HG02870 (cell line): Measurements from ENCODE around the gene ZNF358.

Experiments
- ATAC-seq: cut with Tn5 transposase; IDR thresholded peaks from one replicate; pipeline ENCODE4 v1.9.1; 2021; ENCODE audit warnings: mild to moderate bottlenecking, moderate library complexity; ENCODE audit not compliant: unreplicated experiment

ZNF358 gene

DNA sequence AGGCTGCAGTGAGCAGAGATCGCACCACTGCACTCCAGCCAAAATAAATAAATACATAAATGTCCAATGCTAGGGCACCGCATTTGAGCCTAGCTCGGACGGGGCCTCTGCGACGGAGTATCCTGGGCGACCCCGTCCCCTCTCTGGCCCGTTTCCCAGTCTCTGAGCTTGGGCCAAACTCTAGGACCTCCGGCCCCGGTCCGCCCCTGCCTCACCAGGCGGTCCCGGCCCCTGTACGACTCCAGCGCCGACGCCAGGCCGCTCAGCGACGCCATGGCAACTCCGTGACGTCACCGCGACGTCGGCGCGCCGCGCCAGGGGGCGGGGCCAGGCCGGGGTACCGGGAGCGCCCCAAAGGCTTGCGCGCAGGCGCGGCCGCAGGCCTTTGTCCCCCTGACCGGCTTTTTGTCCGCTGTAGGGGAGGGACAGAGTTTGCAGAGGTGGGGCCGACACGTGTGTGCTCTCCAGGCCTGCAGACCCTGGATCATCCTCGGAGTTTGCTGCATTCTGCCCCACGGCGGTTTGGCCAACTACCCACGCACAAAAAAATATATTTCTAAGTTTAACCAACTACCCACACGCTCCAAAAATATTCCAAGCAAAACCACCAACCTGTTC, 27.1 kb upstream of the ZNF358 start, which contains the start of gene PEX11G:
PEX11G (minus strand) TSS at position 300 of the 618 bp plus-strand sequence; CDS start at position 275, 25 bp downstream.
- ATAC-seq = no peak

DNA sequence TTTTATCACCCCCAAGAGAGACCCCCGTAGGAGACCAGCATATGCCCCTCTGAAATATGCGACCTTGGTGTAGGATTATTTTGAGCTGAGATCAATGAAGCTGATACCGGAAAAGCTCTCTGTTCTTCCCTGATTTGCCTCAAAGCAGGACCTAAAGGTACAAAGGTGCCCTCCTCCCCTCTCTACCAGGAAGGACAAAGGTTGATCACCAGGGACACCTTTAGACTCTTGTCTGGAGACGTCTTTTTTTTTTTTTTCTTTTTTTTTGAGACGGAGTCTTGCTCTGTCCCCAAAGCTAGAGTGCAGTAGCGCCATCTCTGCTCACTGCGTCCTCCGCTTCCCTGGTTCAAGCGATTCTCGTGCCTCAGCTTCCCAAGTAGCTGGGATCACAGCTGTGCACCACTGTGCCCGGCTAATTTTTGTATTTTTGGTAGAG, 26.3 kb upstream of the ZNF358 start:
- ATAC-seq = no peak

DNA sequence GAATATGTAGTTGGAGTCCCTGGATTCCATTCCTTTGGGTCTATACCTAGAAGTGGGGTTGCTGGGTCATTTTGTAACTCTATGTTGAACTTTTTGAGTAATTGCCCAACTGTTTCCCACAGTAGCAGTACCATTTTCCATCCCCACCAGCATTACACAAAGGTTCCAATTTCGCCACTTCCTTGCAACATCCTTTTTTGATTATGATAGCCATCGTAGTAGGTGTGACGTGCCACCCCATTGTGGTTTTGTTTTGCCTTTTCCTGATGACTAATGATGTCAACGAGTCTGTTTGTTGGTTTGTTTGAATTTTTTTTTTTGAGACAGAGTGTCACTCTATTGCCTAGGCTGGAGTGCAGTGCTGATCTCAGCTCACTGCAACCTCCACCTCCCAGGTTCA, 23.8 kb upstream of the ZNF358 start:
- ATAC-seq = no peak

DNA sequence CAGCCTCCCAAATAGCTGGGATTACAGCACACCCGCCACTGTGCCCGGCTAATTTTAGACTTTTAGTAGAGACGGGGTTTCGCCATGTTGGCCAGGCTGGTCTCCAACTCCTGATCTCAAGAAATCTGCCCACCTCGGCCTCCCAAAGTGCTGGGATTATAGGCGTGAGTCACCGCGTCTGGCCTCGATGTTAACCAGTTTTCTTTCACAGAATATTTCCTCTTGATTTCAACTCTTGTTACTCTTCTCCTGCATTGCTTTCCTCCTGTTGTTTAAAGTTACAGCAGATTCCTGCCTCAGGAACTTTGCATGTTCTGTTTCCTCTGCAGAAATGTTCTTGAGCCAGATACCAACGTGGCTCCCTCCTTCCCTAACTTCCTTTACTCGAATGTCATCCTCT, 23.3 kb upstream of the ZNF358 start:
- ATAC-seq = no peak

DNA sequence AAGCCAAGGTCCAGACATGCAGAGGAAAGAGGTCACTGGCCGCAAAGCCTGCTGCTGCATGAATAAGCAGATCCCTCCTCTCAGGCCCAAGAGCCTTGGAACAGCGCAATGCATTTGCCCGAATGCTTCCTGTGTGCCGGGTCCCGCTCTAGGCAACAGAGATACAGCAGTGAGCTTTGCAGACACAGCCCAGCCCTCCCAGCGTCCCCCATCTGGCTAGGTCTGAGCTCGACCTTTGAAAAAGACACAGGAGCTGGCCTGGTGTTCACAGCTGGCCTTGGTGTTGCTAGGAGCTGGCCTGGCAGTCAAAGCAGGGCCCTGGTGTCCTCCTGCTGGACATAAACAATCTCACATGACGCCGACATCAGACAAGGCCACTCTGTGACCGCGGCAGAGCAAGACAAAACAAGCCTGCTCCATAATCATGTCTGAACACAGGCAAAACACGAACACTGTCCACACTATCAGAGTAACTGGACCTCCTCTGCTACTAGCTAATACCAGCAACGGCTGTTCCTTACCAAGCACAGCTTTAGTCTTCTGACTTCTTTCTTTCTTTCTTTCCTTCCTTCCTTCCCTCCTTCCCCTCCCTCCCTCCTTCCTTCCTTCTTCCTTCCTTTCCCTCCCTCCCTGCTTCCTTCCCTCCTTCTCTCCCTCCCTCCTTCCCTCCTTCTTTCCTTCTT, 21.3 kb upstream of the ZNF358 start:
- no peak for ATAC-seq

DNA sequence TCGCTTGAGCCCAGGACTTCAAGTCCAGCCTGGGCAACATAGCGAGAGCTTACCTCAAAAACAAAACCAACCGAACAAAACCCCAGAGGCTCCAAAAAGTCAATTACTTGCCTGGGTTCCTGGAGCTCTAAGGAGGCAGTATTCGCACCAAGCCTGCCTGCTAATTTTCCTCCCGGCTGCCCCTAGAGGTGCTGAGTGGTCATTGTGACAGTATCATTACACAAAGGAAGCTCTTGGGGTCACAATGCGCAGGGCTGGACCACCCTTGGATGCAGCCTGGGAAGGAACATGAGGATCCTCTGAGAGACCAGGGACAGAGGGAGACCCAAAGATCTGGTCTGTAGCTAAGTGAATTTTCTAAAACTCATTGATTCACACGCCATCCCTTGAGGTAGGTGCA, 18.6 kb upstream of the ZNF358 start:
- ATAC-seq = no peak

DNA sequence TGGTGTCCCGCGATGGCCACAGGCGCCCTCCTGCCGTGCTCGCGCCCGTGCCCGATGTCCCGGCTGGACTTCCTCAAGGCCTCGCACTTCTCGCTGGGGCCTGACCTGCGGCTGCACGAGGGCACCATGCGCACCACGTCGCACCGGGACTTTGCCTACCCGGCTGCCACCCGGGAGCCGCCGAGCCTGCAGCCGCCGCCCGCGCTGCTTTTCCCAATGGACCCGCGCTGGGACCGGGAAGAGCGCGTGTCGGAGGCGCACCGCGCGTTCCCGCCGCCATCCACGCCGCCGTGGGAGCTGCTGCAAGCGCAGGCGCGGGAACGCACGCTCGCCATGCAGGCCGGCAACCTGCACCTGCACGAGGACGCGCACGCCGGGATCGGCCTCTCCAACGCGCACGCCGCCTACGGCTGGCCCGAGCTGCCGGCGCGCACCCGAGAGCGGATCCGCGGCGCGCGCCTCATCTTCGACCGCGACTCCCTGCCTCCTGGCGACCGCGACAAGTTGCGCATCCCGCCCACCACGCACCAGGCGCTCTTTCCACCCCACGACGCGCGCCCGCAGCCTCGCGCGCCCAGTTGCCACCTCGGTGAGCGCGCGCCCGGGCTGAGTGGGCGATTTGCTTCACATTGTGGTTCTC, 15.0 kb upstream of the ZNF358 start:
- no peak for ATAC-seq

DNA sequence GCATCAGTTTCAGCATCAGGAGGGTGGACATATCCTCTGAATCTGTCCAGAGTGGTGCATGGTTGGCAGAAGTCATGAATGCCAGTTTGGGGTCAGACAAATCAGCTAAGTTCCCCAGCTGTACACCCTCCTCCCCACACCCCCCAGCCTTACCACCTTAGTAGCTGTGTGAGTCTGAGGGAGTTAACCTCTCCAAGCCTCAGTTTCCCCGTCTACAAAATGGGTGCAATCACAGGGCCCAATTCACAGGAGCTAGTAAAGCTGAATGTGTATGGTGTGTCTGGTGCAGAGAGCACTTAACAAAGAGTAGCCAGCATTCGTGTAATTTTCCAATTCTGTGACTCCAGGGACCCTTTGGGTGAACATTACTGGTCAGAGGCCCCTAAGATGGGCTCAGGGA, 13.4 kb upstream of the ZNF358 start:
- ATAC-seq = no peak

DNA sequence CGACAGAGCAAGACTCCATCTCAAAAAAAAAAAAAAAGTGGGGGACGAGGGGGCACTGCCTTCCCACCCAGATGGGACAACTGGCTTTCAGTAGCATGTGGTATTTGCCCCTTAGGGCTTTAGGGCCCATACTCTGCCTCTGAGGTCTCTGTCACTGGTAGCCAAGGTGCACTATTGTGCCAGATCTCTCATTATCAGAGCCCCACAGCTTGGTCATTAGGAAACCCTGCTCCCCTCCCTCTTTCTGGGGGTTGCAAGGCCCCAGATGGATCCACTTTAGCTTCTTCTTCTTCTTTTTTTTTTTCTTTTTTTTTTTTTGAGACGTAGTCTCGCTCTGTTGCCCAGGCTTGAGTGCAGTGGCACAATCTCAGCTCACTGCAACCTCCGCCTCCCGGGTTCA, 11.2 kb upstream of the ZNF358 start:
- no peak for ATAC-seq

DNA sequence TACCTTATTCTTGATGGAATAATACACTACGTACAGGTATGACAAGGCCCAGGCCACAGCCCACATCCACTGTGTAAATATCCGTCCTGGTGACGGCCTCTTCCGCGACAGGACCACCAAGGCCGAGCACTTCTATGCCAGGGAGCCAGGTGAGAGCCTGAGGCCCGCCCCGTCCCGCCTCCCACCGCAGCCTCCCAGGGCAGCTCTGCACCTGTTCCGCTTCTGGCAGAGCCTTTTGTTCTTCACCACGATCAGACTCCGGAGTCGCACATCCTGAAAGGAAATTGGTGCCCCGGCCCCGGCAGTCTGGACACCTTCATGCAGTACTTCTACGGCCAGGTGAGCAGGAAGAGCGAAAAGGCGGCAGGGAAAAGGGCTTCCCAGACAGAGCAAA, 10.6 kb upstream of the ZNF358 start:
- ATAC-seq = no peak

DNA sequence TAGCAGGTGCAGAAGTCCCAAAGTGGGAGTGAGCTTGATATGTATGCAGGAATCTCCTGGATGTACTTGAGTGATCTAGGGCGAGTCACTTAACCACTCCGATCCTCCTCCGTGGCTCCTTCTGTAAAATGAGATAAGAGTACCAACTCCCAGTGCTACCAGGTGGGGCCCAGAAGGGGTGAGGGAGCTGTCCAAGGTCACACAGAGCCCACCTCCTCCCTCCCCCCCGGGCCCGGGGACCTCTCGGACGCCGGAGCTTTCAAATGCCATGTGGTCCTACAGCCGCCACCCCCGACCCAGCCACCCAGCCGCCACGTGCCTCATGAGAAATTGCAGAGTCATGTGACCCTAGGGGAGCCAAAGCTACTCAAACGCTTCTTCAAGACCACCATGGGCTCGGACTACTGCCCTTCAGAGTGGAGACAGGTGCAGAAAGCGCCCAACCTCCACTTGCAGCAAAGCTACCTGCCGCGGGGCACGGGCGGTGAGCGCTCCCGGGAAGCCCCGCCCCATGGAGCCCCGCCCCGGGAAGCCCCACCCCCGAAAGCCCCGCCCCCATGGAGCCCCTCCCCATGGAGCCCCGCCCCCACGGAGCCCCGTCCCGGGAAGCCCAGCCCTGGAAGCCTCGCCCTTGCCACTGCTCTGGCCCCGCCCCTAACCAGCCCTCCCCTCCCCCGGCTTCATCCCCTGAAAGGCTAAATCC, 10.1 kb upstream of the ZNF358 start:
- ATAC-seq = no peak

DNA sequence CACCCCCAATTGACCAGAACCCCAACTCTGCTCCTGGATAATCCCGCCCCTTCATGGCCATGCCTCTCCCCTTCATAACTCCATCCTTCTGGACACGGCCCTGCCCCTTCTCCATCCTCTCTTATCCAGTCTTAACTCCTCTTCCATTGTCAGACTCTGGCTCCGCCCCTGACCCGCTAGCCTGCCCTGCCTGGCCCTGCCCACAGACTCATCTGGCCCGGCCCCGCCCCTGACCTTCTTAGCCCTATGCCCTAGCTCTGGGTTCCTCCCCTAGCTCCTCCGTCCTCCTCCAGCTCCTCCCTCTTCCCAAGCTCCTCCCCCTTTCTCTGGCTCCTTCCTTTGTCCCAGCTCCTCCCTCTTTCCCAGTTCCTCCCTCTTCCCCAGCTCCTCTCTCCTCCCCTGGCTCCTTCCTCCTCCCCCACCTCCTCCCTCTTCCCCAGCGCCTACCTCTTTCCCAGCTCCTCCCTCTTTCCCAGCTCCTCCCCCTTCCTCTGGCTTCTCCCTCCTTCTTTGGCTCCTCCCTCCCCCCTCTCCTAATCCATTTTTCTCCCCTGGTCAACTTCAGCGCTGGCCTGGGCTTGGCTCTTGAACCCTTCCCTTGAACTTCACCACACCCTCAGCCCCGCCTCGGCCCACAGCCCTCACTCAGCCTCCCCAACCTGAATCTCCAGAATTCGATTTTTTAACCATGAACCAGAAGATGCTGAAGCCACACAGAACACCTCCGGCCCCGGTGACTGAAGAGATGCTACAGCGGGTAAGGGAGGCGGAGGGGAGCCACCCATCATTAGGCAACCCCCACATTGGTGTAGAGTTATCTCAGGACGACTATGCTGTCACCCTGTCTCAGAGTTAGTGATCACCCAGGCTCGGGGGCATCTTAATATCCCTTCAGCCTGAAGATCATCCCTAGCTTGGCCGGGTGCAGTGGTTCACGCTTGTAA, 9.2 kb upstream of the ZNF358 start:
- no peak for ATAC-seq

DNA sequence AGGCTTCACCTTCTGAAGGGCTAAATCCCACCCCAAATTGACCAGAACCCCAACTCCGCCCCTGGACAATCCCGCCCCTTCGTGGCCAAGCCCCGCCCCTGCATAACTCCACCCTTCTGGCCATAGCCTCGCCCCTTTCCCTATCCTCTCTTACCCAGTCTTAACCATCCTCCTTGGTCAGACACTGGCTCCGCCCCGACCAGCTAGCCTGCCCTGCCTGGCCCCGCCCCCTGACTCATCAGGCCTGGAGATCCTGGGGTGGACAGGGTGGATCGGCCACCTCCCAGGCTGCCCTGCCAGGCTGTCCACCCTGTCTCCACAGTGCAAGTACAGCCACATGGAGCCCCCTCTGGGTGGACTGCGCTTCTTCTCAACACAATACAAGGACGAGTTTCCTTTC, 8.0 kb upstream of the ZNF358 start:
- ATAC-seq = no peak

DNA sequence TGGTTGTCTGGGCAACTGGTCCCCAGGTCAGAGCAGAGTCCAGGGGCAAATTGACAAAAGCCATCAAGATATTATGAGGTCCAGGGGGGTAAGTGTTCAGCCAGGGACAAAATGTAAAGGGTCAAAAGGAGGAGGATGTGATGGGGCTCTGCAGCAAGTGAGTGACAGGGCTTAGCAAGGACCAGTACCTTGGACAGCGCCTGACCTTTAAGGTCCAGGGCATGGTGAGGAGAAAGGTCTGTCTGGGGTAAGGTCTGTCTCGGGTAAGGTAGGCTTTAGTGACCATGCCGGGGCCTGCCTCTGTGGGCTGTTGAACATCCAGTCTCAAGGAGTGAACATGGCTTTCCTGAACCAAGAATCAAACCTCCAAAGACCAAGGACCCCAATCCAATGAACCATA, 6.3 kb upstream of the ZNF358 start:
- no peak for ATAC-seq

DNA sequence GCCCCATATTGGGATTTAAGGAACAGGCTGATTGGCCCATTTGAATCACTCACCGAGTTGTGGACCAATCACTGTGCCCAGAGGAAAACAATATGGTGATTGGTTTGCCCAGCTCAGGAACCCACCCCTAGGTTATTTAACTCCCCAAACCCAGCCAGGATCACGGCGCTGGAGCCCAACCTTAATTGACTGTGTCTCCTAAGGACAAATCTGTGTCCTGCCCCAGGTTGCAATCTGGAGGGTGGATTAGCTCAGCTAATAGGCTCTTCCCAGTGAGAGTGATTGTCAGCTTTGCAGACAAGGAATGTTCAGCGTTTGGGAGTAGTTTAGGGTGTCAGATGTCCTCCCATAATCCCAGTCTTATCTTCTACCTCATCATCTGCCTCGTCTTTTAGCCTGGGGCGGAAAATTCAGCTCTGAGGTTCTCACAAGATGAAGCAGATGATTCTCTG, 3.5 kb upstream of the ZNF358 start:
- no peak for ATAC-seq

DNA sequence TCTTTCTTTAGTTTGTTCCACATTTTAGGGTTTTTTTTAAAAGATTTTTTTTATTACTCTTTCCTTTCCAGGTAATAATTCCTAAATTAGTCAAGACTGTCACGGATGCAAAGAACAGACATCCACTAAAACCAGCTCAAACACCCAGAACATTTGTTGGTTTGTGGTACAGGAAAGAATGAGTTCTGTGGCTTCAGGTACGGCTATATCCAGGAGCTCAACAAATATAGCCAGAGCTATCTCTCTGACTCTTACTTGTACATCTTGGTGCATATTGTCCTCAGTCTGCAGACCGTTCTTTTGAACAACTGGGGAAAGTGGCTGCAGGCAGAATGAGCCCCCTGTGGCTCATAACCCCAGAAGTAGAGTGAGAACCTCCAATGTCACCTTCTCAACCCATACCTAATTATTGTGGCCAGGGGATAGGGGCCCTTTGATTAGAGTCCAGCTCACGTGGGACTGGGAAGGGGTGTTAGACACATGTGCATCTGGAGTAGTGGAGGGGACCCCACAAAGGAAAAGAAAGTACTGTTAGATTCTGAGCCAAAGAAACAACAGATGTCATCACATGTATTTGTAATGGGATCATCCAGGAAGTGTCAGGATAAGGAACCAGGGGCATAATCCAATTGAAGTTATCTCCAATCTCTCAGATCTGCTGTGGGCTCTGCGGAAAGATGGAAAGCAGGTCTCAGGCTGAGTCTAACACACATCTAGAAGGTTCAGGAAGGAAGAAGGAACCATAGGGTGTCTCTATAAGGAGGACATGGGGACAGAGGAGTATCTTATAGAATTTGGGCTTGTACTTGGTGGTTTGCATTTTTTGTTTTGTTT, 1.9 kb upstream of the ZNF358 start:
- no peak for ATAC-seq

DNA sequence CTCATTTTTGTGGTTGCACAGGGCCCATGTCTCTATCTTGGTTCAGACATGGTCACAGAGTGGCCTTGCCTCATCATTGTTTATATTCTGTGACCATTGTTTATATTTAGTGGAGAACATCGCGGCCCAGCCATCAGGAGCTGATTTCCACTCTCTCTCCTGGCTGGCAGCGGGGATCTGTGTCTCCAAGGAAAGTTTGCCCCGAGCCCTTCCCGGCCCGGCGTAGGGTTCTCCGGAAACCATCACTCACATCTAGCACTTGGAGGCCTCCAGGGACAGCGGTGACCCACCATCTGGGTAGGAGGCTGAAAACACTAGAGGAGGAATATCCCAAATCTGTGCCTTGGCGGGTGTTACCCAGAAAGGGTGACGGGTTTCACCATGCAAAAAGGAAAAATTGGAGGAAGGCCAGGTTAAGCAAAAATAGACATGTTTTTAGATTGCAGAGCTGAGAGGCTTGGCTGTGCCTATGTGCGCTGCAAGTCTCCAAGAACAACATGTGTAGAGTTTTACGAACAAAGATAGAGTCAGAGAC, 726 bp upstream of the ZNF358 start:
- ATAC-seq = no peak

DNA sequence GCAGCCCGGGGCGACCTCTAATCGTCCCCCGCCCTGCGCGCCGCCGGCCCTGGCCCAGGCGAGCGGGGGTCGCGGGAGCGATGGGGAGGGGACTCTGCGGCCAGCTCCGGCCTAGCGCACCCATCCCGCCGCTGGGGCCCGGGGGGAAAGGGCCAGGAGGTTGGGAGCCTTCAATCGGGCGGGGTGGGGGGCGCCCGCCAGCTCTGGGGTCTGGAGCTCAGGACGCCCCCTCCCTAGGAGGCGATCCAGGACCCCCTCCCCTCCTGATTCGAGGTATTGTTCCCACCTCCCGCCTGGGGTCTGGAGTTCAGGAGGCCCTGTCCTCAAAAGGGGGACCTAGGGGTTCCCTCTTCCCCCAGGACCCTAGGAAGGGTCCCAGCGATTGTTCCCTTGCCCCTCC, 430 bp downstream of the ZNF358 start:
- no peak for ATAC-seq

DNA sequence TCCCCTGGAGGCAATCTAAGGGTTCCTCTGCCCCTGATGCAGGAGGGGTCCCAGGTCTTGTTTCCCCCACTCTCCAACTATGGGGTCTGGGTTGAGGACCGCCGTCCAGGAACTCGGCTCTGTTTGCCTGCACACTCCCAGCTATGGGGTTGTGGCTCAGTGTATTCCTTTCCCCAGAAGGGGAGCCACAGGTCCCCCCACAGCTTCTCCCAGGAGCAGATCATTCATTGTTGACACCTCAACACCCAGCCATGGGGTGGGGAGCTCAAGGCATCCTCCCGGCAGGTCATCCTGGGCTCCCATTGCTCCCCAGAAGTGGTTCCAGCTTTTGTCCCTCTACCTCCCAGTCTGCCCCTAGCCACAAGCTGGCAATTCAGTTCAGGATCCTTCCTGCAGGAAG, 975 bp downstream of the ZNF358 start:
- no peak for ATAC-seq
